Endodermal cell (in vitro differentiated cells): ENCODE results near the gene TRPM3. TPM values are rescaled to one million over a fixed set of nuclear protein-coding genes. Genes with fewer than 3 reads are reported as not detected.
A peak's percentile ranks its signal among the peaks of the same experiment; 100 is the strongest.

ENCODE experiments used
- DNase-seq: peaks from one replicate; pipeline ENCODE4 v3.0.0-alpha.2; 2017
- H3K27ac ChIP-seq: 2 replicates; pipeline ENCODE4 v1.5.1; 2013; ENCODE audit warnings: mild to moderate bottlenecking, low read depth, low read length, moderate library complexity
- H3K27me3 ChIP-seq: 2 replicates; pipeline ENCODE4 v1.6.1; 2013; ENCODE audit warnings: mild to moderate bottlenecking, low read length, moderate library complexity; ENCODE audit not compliant: insufficient read depth, control insufficient read depth, poor library complexity, severe bottlenecking
- H3K36me3 ChIP-seq: 2 replicates; pipeline ENCODE4 v1.7.0; 2013; ENCODE audit warnings: mild to moderate bottlenecking, low read length, moderate library complexity; ENCODE audit not compliant: control insufficient read depth, insufficient read depth
- H3K4me1 ChIP-seq: one replicate; pipeline ENCODE4 v1.7.0; 2013; ENCODE audit warnings: low read length; ENCODE audit not compliant: control insufficient read depth, insufficient read depth
- H3K4me3 ChIP-seq: 2 replicates; pipeline ENCODE4 v1.5.1; 2013; ENCODE audit warnings: mild to moderate bottlenecking, low read length, moderate library complexity
- H3K9ac ChIP-seq: 2 replicates; pipeline ENCODE4 v1.6.1; 2013; ENCODE audit warnings: mild to moderate bottlenecking, low read length, moderate library complexity; ENCODE audit not compliant: poor library complexity, severe bottlenecking; ENCODE audit errors: extremely low read depth
- H3K9me3 ChIP-seq: 2 replicates; pipeline ENCODE4 v1.6.1; 2013; ENCODE audit warnings: mild to moderate bottlenecking, low read length, moderate library complexity; ENCODE audit not compliant: control insufficient read depth
- H3K27ac Mint-ChIP-seq: 2 replicates; pipeline ENCODE4 v1.8.0; 2020; ENCODE audit warnings: mixed read lengths
- H3K27me3 Mint-ChIP-seq: 2 replicates; pipeline ENCODE4 v1.8.0; 2021; ENCODE audit warnings: mild to moderate bottlenecking, mixed read lengths; ENCODE audit not compliant: insufficient read depth
- H3K36me3 Mint-ChIP-seq: 2 replicates; pipeline ENCODE4 v1.8.0; 2020; ENCODE audit warnings: low read depth, mixed read lengths
- H3K4me1 Mint-ChIP-seq: 2 replicates; pipeline ENCODE4 v1.8.0; 2020; ENCODE audit warnings: mixed read lengths
- H3K4me3 Mint-ChIP-seq: 2 replicates; pipeline ENCODE4 v1.8.0; 2020; ENCODE audit warnings: mild to moderate bottlenecking, moderate library complexity, mixed read lengths
- H3K9me3 Mint-ChIP-seq: 2 replicates; pipeline ENCODE4 v1.8.0; 2020; ENCODE audit warnings: mild to moderate bottlenecking, mixed read lengths
- WGBS, 2 experiments: methylation state at CpG; one replicate each; pipeline versions ENCODE4 v1.1.5 to v1.1.7; 2013; ENCODE audit warnings: missing lambda C conversion rate in 2 of 2, mixed read lengths in 1 of 2; ENCODE audit not compliant: insufficient coverage in 1 of 2, insufficient read length in 1 of 2; 5-methylcytosine and 5-hydroxymethylcytosine counted together
- total RNA-seq, 2 donors: library from RNA; stranded (reverse); fragmentation: NEBNext Ultra II Directional in 1 of 2; extraction: Animal tissue kit (Norgen Biotek cat#: 25700) in 1 of 2; gene quantifications; 2 replicates in 1 of 2; 3 replicates in 1 of 2; pipeline ENCODE4 v1.2.1, GENCODE V29; 2021
- TF ChIP-seq, protein P1 (sequence below): fragments of 200-600 bp; sonication (generic); conservative IDR thresholded peaks from 2 replicates; pipeline ENCODE4 v1.5.0; 2021; ENCODE audit warnings: antibody characterized with exemption, mild to moderate bottlenecking

The TRPM3 gene
- total RNA-seq, 2 donors from 2014 or later: 1.8 to 2.5 TPM

DNA sequence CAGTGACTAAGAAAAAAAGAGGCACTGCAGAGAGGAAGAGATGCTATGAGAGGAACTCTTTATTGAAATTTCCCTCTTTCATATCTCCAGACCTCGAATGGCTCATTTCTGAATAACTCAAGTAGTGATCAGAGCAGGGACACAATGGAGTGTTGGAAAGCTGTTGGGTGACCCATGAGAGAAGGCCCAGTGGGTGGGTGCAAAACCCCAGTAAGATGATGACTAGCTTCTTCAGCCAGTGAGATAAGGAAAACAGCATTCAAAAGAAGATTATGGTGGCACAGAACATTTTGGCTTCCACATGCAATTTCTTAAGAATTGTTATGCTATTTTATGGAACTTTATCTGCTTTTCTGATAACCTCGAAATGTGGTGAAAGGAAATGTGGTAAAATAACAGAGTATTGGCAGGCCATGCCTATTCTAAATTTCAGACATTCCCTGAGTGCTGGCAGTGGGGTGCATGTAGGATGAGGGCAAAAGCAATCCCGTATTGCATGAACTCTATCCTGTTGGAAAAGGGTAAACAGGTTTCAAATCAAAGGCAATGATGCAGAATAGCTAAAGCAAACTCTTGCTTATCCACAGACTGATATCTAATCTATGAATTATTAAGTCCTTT lies 579.0 kb downstream of the TRPM3 start:
- Histone ChIP-seq H3K27ac (no peak overlapping the region), H3K36me3 (no peaks in the 10 kb centered on the region), H3K4me1 (no peaks in the 10 kb centered on the region), H3K4me3 (no peak overlapping the region), H3K9ac (no peak overlapping the region), H3K27me3 (no peaks in the 10 kb centered on the region), H3K9me3 (no peaks in the 10 kb centered on the region)
- Mint-ChIP-seq H3K9me3 (no peaks in the 10 kb centered on the region), H3K27me3 (no peaks in the 10 kb centered on the region), H3K4me1 (peaks cover 3% of the 10 kb centered on the region), H3K36me3 (no peaks in the 10 kb centered on the region), H3K4me3 (no peak overlapping the region), H3K27ac (no peak overlapping the region)
- DNase-seq: no peak
- TF ChIP-seq, protein P1, sequence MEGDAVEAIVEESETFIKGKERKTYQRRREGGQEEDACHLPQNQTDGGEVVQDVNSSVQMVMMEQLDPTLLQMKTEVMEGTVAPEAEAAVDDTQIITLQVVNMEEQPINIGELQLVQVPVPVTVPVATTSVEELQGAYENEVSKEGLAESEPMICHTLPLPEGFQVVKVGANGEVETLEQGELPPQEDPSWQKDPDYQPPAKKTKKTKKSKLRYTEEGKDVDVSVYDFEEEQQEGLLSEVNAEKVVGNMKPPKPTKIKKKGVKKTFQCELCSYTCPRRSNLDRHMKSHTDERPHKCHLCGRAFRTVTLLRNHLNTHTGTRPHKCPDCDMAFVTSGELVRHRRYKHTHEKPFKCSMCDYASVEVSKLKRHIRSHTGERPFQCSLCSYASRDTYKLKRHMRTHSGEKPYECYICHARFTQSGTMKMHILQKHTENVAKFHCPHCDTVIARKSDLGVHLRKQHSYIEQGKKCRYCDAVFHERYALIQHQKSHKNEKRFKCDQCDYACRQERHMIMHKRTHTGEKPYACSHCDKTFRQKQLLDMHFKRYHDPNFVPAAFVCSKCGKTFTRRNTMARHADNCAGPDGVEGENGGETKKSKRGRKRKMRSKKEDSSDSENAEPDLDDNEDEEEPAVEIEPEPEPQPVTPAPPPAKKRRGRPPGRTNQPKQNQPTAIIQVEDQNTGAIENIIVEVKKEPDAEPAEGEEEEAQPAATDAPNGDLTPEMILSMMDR: no peak
- WGBS, 2 experiments: 88 to 95% methylated on average over 2 to 3 of the region's 3 CpGs

DNA sequence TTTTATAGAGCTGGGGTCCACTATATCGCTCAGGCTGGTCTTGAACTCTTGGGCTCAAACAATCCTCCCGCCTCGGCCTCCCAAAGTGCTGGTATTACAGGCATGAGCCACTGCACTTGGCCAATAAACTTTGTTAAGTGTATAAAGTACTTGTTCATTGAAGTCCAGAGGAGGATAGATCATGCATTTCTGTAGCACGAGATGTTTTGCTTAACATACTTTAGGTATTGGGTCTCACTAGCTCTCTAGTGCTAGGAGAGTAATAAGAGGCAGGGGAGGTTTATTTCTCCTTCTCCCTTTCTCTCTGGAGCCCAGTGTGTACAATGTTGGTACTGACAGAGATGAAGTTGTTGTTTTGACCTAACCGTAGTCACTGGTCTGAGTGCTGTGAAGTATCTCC lies 581.4 kb downstream of the TRPM3 start:
- TF ChIP-seq, protein P1: no peak
- Mint-ChIP-seq H3K27me3 (no peaks in the 10 kb centered on the region), H3K27ac (no peak overlapping the region), H3K9me3 (no peaks in the 10 kb centered on the region), H3K4me3 (no peak overlapping the region), H3K36me3 (no peaks in the 10 kb centered on the region), H3K4me1 (peaks cover 8% of the 10 kb centered on the region)
- no peaks in the 10 kb centered on the region for H3K27me3 ChIP-seq
- no peak overlapping the region for H3K4me3 ChIP-seq
- H3K4me1 ChIP-seq: no peaks in the 10 kb centered on the region
- no peaks in the 10 kb centered on the region for H3K9me3 ChIP-seq
- no peaks in the 10 kb centered on the region for H3K36me3 ChIP-seq
- 85 to 93% methylated on average over 3 to 5 of the region's 5 CpGs for WGBS, 2 experiments
- no peak for DNase-seq
- no peak overlapping the region for H3K27ac ChIP-seq
- no peak overlapping the region for H3K9ac ChIP-seq

DNA sequence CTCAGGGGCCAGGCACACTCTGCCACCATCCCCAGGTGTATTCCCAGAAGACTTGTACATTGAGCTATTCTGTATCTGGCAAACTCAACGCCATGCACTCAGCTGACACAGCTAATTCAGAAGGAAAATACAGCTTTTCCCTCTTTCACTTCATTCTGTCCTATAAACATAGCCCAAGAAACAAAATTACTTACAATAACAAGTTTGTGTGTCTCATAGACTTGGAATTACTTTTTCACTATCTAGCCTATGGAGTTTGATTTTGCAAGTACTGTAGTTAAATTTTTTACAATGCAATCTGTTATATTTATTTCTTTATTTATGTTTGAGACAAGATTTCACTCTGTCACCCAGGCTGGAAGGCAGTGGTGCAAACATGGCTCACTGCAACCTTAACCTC lies 581.9 kb downstream of the TRPM3 start:
- no peak for DNase-seq
- Mint-ChIP-seq H3K27me3 (no peaks in the 10 kb centered on the region), H3K4me3 (no peak overlapping the region), H3K4me1 (peaks cover 8% of the 10 kb centered on the region), H3K9me3 (no peaks in the 10 kb centered on the region), H3K27ac (peak overlapping the region; percentile 61), H3K36me3 (no peaks in the 10 kb centered on the region)
- H3K27me3 ChIP-seq: no peaks in the 10 kb centered on the region
- no peak overlapping the region for H3K9ac ChIP-seq
- no peaks in the 10 kb centered on the region for H3K9me3 ChIP-seq
- no peaks in the 10 kb centered on the region for H3K36me3 ChIP-seq
- TF ChIP-seq, protein P1: no peak
- H3K4me3 ChIP-seq: no peak overlapping the region
- H3K4me1 ChIP-seq: no peaks in the 10 kb centered on the region
- no peak overlapping the region for H3K27ac ChIP-seq
- 79 to 83% methylated on average over 1 of the region's 1 CpG for WGBS, 2 experiments
